K562 (cell line): Measurements from ENCODE around the gene IL17RC. TPM values are rescaled to one million over a fixed set of nuclear protein-coding genes. Genes with fewer than 3 reads are reported as not detected.

Source experiments
- ARID1B ChIP-seq: fragments of 450-650 bp; IDR thresholded peaks from 2 replicates; pipeline ENCODE4 v1.6.1; 2016; ENCODE audit warnings: antibody characterized with exemption, mild to moderate bottlenecking, inconsistent platforms
- ARID2 ChIP-seq: fragments of 450-650 bp; IDR thresholded peaks from 2 replicates; pipeline ENCODE4 v1.6.1; 2017; ENCODE audit warnings: antibody characterized with exemption, mild to moderate bottlenecking
- ARID4B ChIP-seq: sonication (generic); formaldehyde crosslinking; IDR thresholded peaks from 2 replicates; pipeline ENCODE4 v1.8.0; 2022; ENCODE audit warnings: mild to moderate bottlenecking, missing genetic modification reagents
- BRD4 ChIP-seq: fragments of 200-600 bp; sonication (generic); IDR thresholded peaks from 2 replicates; pipeline ENCODE4 v1.6.1; 2017; ENCODE audit warnings: inconsistent platforms
- CC2D1A ChIP-seq: fragments of 450-650 bp; IDR thresholded peaks from 2 replicates; pipeline ENCODE4 v1.6.1; 2017; ENCODE audit warnings: mild to moderate bottlenecking
- DEAF1 ChIP-seq: fragments of 450-650 bp; formaldehyde crosslinking; IDR thresholded peaks from 2 replicates; pipeline ENCODE4 v1.4.0; 2020; ENCODE audit warnings: mild to moderate bottlenecking, moderate library complexity
- E2F5 ChIP-seq: sonication (generic); formaldehyde crosslinking; IDR thresholded peaks from 2 replicates; pipeline ENCODE4 v1.8.0; 2022; ENCODE audit warnings: mild to moderate bottlenecking, missing genetic modification reagents
- EWSR1 ChIP-seq: fragments of 450-650 bp; IDR thresholded peaks from 2 replicates; pipeline ENCODE4 v1.6.1; 2018; ENCODE audit warnings: borderline replicate concordance, mild to moderate bottlenecking, low read depth, moderate library complexity; ENCODE audit not compliant: partially characterized antibody
- IRF9 ChIP-seq: fragments of 450-650 bp; IDR thresholded peaks from 2 replicates; pipeline ENCODE4 v1.6.1; 2016; ENCODE audit warnings: missing biosample characterization, missing genetic modification characterization
- MTA1 ChIP-seq: fragments of 450-650 bp; IDR thresholded peaks from 2 replicates; pipeline ENCODE4 v1.6.1; 2017; ENCODE audit warnings: borderline replicate concordance
- NEUROD1 ChIP-seq: fragments of 150-350 bp; IDR thresholded peaks from 2 replicates; pipeline ENCODE4 v1.6.1; 2014; ENCODE audit warnings: borderline replicate concordance, low read length, low read depth; ENCODE audit not compliant: partially characterized antibody
- NFRKB ChIP-seq: fragments of 450-650 bp; IDR thresholded peaks from 2 replicates; pipeline ENCODE4 v1.6.1; 2016; ENCODE audit warnings: low read depth
- RAD21 ChIP-seq, 2 experiments: fragments of 250-450 bp in 1 of 2; fragments of 450-650 bp in 1 of 2; sonication (Bioruptor Pico) in 1 of 2; formaldehyde crosslinking in 1 of 2; IDR thresholded peaks in 1 of 2; conservative IDR thresholded peaks in 1 of 2; 2 replicates each; pipeline versions ENCODE4 v1.4.0 to v1.8.0; 2020 to 2022; ENCODE audit warnings: mild to moderate bottlenecking in 2 of 2, moderate library complexity in 1 of 2
- SIN3A ChIP-seq, 2 experiments: fragments of 150-350 bp in 1 of 2; IDR thresholded peaks; 2 replicates each; pipeline ENCODE4 v1.6.1; 2011 to 2016; ENCODE audit warnings: borderline replicate concordance in 2 of 2, low read depth in 2 of 2, low read length in 2 of 2, mild to moderate bottlenecking in 2 of 2, moderate library complexity in 2 of 2; ENCODE audit not compliant: control insufficient read depth in 1 of 2
- SP2 ChIP-seq: IDR thresholded peaks from 2 replicates; pipeline ENCODE4 v1.6.1; 2011; ENCODE audit warnings: mild to moderate bottlenecking, low read depth, low read length, moderate library complexity; ENCODE audit not compliant: poor library complexity, severe bottlenecking; ENCODE audit errors: extremely low read depth
- UBTF ChIP-seq, 2 experiments: IDR thresholded peaks; 2 replicates each; pipeline ENCODE4 v1.6.1; 2012; ENCODE audit warnings: improper control_type of control experiment in 2 of 2, low read depth in 2 of 2, low read length in 2 of 2, borderline replicate concordance in 1 of 2
- ZNF274 ChIP-seq: IDR thresholded peaks from 2 replicates; pipeline ENCODE4 v1.6.1; 2011; ENCODE audit warnings: low read depth, mild to moderate bottlenecking, low read length, moderate library complexity, borderline replicate concordance
- polyA plus RNA-seq, 8 experiments: library from polyadenylated mRNA; depleted of rRNA in 4 of 8; stranded (reverse) in 5 of 8; unstranded in 3 of 8; fragments of >200 nt; fragmentation: Nextera tagmentation in 2 of 8; fragmentation: Illumina TruSeq in 1 of 8; extraction: Ambion mirVana in 2 of 8; extraction: Trizol in 1 of 8; gene quantifications; 2 replicates each; pipeline versions ENCODE4 v1.2.1 to v1.2.3, GENCODE V29; 2011 to 2014; ENCODE audit warnings: inconsistent platforms in 1 of 8, missing spikeins in 1 of 8
- total RNA-seq, 7 experiments: library from RNA; depleted of rRNA in 6 of 7; stranded (reverse); fragments of >200 nt in 6 of 7; fragmentation: Illumina TruSeq in 2 of 7; extraction: Trizol in 2 of 7; gene quantifications; 2 replicates each; pipeline versions ENCODE4 v1.2.1 to v1.2.3, GENCODE V29; 2011 to 2021; ENCODE audit warnings: low replicate concordance in 1 of 7

IL17RC gene
- total and polyA plus RNA-seq, 9 of the 15 experiments (the other 6 are each of a cell fraction or from before 2014, with no cell fraction given), result 0.15 to 11.4 (median 7.1) TPM; not detected in 1

GRCh38 chr3:9934235-9934621 lies 17.3 kb downstream of the IL17RC start (continued):
- TF ChIP-seq EWSR1 (no peak), CC2D1A (no peak; the same call in 1 of the 2 replicates), E2F5 (CRISPR knock-in tag) (no peak), ARID4B (CRISPR knock-in tag) (no peak), NFRKB (peak; percentile 1; the same call in 1 of the 2 replicates), BRD4 (no peak), ARID1B (no peak), SP2 (no peak), DEAF1 (CRISPR knock-in tag) (no peak), SIN3A (IDR thresholded peaks at IDR 0.05; ENCODE audit: borderline replicate concordance in 2 of 2, control insufficient read depth in 1 of 2, low read depth in 2 of 2, low read length in 2 of 2) (peak in 1 of 2 experiments; percentile 40; a peak in 1 of 4 replicates), ARID2 (no peak), UBTF (IDR thresholded peaks at IDR 0.05; ENCODE audit: borderline replicate concordance in 1 of 2, low read depth in 2 of 2, low read length in 2 of 2) (peak in 1 of 2 experiments; percentile 28; a peak in 1 of 4 replicates), ZNF274 (no peak), NEUROD1 (no peak), RAD21 (CRISPR knock-in tag; conservative IDR thresholded peaks at IDR 0.05 in 1 of 2, IDR thresholded peaks at IDR 0.05 in 1 of 2) (0 out of 4 replicates have a peak, but pooled peaks have one; percentile 12 to 19), MTA1 (no peak), IRF9 (no peak)
